Measurements from ENCODE around the gene INS.

GRCh38 chr11:2178906-2179494, 18.0 kb upstream of the INS start:
- no peak for TF ChIP-seq CTCF (conservative IDR thresholded peaks at IDR 0.05; ENCODE audit: low read depth, low read length)
- TF ChIP-seq EZH2 (IDR thresholded peaks at IDR 0.05; ENCODE audit: borderline replicate concordance, low read depth, low read length, poor library complexity, severe bottlenecking) = no peak
